ENCODE measurements around the gene PCNT.
"Not testable (repeated sequence)": the region's sequence is repeated elsewhere in the genome, so short reads cannot be mapped to it uniquely, and the experiment has no call there.

PCNT gene

DNA sequence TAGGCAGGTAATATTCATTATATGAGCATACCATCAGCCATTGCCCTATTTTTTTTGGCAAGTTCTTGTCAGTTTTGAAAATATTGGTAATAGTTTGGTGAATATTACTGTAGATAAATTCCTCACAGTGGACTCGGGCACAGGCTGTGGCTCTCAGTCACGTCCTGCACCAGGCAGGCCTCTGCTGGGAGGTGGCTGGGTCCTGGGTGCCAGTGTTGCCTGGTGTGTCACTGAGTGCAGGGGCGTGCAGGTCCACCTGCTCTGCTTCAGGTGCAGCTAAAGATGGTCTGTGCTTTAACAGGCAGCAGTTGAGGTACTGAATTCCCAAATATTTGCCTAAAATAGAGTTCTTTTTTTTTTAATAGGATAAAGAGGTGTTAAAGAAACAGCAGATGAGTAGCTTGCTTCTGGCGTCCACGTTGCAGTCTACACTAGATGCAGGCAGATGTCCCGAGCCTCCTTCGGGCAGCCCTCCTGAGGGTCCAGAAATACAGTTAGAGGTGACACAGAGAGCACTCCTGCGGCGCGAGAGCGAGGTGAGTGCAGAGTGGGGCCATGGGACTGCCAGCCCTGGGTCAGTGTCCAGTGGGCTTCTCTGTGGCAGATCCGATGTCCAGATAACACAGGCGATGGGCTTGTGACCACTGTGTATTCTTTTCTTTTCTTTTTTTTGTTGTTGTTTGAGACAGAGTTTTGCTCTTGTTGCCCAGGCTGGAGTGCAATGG is 77.4 kb downstream of the PCNT start:
- Histone ChIP-seq H3K9me3 (ENCODE audit: control insufficient read depth in 1 of 2, low read length in 2 of 2) (no peaks in the 10 kb centered on the region), H3K4me1 (ENCODE audit: control insufficient read depth in 1 of 2, insufficient read depth in 2 of 2, low read length in 2 of 2) (no peaks in the 10 kb centered on the region), H3K4me3 (ENCODE audit: low read depth in 1 of 2, low read length in 2 of 2) (no peak overlapping the region), H3K27ac (ENCODE audit: low read length) (no peak overlapping the region), H3K27me3 (ENCODE audit: low read depth, low read length) (no peaks in the 10 kb centered on the region), H3K36me3 (ENCODE audit: control insufficient read depth in 1 of 2, insufficient read depth in 2 of 2, low read length in 2 of 2) (peaks cover 10 to 58% of the 10 kb centered on the region in 2 donors)

DNA sequence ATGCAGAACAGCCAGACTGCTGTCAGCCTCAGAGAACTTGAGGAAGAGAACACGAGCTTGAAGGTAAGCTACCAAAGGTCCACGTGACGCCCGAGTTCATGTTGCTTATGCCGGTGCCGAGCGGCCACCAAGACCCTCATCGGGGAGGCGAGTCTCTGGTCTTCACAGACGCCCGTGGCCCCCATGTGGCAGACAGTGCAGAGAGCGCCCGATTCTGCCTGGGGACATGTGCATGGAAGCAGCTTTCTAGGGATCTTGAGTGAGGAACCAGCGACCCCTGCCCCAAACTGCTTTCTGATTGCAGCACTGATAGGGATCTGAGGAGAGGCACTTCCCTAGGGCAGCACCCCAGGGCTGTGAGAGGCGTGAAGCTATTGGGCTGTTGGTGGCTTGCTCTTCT is 78.5 kb downstream of the PCNT start:
- H3K27ac ChIP-seq (ENCODE audit: low read length), result no peak overlapping the region
- H3K9me3 ChIP-seq (ENCODE audit: control insufficient read depth in 1 of 2, low read length in 2 of 2), result no peaks in the 10 kb centered on the region
- H3K27me3 ChIP-seq (ENCODE audit: low read depth, low read length), result no peaks in the 10 kb centered on the region
- H3K4me1 ChIP-seq (ENCODE audit: control insufficient read depth in 1 of 2, insufficient read depth in 2 of 2, low read length in 2 of 2), result no peaks in the 10 kb centered on the region
- no peak overlapping the region for H3K4me3 ChIP-seq (ENCODE audit: low read depth in 1 of 2, low read length in 2 of 2)
- peaks cover 10 to 54% of the 10 kb centered on the region in 2 donors for H3K36me3 ChIP-seq (ENCODE audit: control insufficient read depth in 1 of 2, insufficient read depth in 2 of 2, low read length in 2 of 2)

DNA sequence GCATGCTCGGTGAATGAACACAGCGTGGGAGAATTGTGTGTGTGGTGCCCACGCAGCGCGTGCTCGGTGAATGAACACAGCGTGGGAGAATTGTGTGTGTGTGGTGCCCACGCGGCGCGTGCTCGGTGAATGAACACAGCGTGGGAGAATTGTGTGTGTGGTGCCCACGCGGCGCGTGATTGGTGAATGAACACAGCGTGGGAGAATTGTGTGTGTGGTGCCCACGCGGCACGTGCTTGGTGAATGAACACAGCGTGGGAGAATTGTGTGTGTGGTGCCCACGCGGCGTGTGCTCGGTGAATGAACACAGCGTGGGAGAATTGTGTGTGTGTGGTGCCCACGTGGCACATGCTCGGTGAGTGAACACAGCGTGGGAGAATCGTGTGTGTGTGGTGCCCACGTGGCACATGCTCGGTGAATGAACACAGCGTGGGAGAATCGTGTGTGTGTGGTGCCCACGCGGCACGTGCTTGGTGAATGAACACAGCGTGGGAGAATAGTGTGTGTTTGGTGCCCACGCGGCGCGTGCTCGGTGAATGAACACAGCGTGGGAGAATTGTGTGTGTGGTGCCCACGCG is 79.4 kb downstream of the PCNT start:
- H3K4me1 ChIP-seq (ENCODE audit: control insufficient read depth in 1 of 2, insufficient read depth in 2 of 2, low read length in 2 of 2); H3K27ac ChIP-seq (ENCODE audit: low read length); H3K9me3 ChIP-seq (ENCODE audit: control insufficient read depth in 1 of 2, low read length in 2 of 2); H3K27me3 ChIP-seq (ENCODE audit: low read depth, low read length); H3K4me3 ChIP-seq (ENCODE audit: low read depth in 1 of 2, low read length in 2 of 2): not testable (repeated sequence)
- H3K36me3 ChIP-seq (ENCODE audit: control insufficient read depth in 1 of 2, insufficient read depth in 2 of 2, low read length in 2 of 2), result peaks cover 10 to 45% of the 10 kb centered on the region in 2 donors

DNA sequence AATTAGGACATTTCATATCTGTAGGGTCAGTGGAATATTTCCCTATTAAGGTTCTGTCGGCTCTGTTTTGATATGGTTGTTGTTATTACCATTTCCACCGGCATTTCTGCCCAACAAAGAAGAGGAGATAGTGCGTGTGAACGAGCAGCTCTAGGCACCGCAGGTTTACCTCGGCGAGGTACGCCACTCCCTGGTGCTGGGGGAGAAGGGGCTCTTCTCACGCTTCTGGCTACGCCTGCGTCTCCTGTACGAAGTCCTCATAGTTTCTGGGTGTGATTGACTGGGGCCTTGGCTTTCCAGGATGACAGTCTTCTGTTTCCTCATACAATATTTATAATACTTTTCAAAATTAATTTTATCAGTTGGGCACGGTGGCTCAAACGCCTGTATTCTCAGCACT is 80.3 kb downstream of the PCNT start:
- H3K9me3 ChIP-seq (ENCODE audit: control insufficient read depth in 1 of 2, low read length in 2 of 2), result no peaks in the 10 kb centered on the region
- H3K27me3 ChIP-seq (ENCODE audit: low read depth, low read length), result no peaks in the 10 kb centered on the region
- H3K4me1 ChIP-seq (ENCODE audit: control insufficient read depth in 1 of 2, insufficient read depth in 2 of 2, low read length in 2 of 2), result no peaks in the 10 kb centered on the region
- H3K27ac ChIP-seq (ENCODE audit: low read length), result no peak overlapping the region
- H3K4me3 ChIP-seq (ENCODE audit: low read depth in 1 of 2, low read length in 2 of 2), result no peak overlapping the region
- H3K36me3 ChIP-seq (ENCODE audit: control insufficient read depth in 1 of 2, insufficient read depth in 2 of 2, low read length in 2 of 2), result peaks cover 10 to 37% of the 10 kb centered on the region in 2 donors

DNA sequence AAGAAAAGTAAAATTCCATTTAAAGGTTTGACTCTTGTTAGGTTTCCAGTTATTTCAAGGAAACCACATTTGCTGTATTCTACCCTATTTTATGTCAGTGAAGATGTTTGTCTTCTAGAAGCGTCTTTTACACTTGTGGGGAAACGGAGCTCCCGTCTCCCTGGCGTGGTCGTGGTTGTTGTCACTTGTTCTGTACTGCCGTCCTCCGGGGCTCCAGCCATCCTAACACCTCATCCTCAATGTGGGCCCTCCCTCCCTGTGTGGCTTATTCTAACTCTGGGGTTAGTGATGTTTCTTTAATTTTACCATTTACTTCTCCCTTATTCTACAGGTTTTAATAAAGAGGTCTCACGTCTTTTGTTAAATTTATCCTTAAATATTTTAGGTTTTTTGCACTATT is 82.0 kb downstream of the PCNT start:
- Histone ChIP-seq H3K27me3 (ENCODE audit: low read depth, low read length) (no peaks in the 10 kb centered on the region), H3K36me3 (ENCODE audit: control insufficient read depth in 1 of 2, insufficient read depth in 2 of 2, low read length in 2 of 2) (peaks cover 10 to 29% of the 10 kb centered on the region in 2 donors), H3K4me3 (ENCODE audit: low read depth in 1 of 2, low read length in 2 of 2) (no peak overlapping the region), H3K9me3 (ENCODE audit: control insufficient read depth in 1 of 2, low read length in 2 of 2) (no peaks in the 10 kb centered on the region), H3K4me1 (ENCODE audit: control insufficient read depth in 1 of 2, insufficient read depth in 2 of 2, low read length in 2 of 2) (no peaks in the 10 kb centered on the region), H3K27ac (ENCODE audit: low read length) (no peak overlapping the region)

DNA sequence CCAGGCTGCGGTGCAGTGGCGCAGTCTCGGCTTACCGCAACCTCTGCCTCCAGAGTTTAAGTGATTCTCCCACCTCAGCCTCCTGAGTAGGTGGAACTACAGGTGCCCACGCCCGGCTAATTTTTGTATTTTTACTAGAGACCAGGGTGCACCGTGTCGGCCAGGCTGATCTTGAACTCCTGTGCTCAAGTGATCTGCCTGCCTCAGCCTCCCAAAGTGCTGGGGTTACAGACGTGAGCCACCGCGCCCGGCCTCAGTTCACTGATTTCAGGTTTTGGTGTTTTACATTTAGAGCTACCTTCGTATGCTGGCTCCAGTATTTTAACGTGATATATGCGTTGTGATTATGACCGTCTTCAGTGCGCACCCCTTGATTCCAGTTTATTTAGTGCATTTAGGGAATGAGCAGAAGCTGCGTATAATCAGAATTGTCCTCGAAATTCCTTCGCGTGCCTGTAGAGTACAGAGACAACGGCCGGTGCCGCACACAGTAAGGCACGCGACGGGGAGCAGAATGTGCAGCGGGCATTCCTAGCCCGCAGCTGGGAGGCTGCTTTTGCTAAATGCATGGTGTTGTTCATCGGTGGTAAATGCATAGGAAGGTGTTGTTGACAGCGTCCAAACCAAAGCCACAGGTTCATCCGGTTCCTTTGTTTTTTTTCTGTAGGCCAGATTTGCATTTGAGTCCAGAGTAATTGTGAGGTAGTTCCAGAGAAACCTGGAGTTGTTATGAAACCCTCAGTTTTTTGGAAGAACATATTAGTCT is 85.9 kb downstream of the PCNT start:
- H3K9me3 ChIP-seq (ENCODE audit: control insufficient read depth in 1 of 2, low read length in 2 of 2), result no peaks in the 10 kb centered on the region
- H3K36me3 ChIP-seq (ENCODE audit: control insufficient read depth in 1 of 2, insufficient read depth in 2 of 2, low read length in 2 of 2), result peaks cover 0 to 32% of the 10 kb centered on the region in 2 donors
- H3K4me1 ChIP-seq (ENCODE audit: control insufficient read depth in 1 of 2, insufficient read depth in 2 of 2, low read length in 2 of 2), result no peaks in the 10 kb centered on the region
- H3K4me3 ChIP-seq (ENCODE audit: low read depth in 1 of 2, low read length in 2 of 2), result no peak overlapping the region
- H3K27ac ChIP-seq (ENCODE audit: low read length), result no peak overlapping the region
- H3K27me3 ChIP-seq (ENCODE audit: low read depth, low read length), result no peaks in the 10 kb centered on the region

DNA sequence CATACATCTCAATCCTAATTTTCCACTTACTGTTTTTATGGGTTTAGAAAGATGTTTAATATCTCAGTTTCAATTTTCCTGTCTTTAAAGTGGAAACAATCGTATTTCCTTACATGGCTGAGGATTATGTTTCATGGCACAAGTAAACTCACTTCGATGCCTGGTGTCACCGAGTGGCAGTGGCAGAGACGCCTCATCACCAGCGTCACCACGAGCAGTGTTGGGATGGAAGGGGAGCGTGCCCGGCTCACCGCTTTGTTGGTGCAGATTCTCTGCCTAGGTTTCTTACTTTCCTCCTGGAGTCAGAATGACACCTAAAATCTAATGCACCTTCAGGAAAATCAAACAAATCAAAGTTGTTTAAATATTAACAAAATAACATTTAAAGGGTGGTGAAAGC is 86.6 kb downstream of the PCNT start:
- no peaks in the 10 kb centered on the region for H3K4me1 ChIP-seq (ENCODE audit: control insufficient read depth in 1 of 2, insufficient read depth in 2 of 2, low read length in 2 of 2)
- H3K27ac ChIP-seq (ENCODE audit: low read length), result no peak overlapping the region
- no peaks in the 10 kb centered on the region for H3K9me3 ChIP-seq (ENCODE audit: control insufficient read depth in 1 of 2, low read length in 2 of 2)
- no peaks in the 10 kb centered on the region for H3K27me3 ChIP-seq (ENCODE audit: low read depth, low read length)
- H3K36me3 ChIP-seq (ENCODE audit: control insufficient read depth in 1 of 2, insufficient read depth in 2 of 2, low read length in 2 of 2), result peaks cover 0 to 32% of the 10 kb centered on the region in 2 donors
- H3K4me3 ChIP-seq (ENCODE audit: low read depth in 1 of 2, low read length in 2 of 2), result no peak overlapping the region

DNA sequence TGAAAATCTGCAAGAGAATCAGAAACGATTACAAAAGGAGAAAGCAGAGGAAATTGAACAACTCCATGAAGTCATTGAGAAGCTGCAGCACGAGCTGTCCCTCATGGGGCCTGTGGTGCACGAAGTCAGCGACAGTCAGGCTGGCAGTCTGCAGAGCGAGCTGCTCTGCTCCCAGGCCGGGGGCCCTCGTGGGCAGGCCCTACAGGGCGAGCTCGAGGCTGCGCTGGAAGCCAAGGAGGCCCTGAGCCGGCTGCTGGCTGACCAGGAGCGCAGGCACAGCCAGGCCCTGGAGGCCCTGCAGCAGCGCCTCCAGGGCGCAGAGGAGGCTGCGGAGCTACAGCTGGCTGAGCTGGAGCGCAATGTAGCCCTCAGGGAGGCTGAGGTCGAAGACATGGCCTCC is 87.3 kb downstream of the PCNT start:
- Histone ChIP-seq H3K27ac (ENCODE audit: low read length) (no peak overlapping the region), H3K4me1 (ENCODE audit: control insufficient read depth in 1 of 2, insufficient read depth in 2 of 2, low read length in 2 of 2) (no peaks in the 10 kb centered on the region), H3K4me3 (ENCODE audit: low read depth in 1 of 2, low read length in 2 of 2) (no peak overlapping the region), H3K9me3 (ENCODE audit: control insufficient read depth in 1 of 2, low read length in 2 of 2) (no peaks in the 10 kb centered on the region), H3K27me3 (ENCODE audit: low read depth, low read length) (no peaks in the 10 kb centered on the region), H3K36me3 (ENCODE audit: control insufficient read depth in 1 of 2, insufficient read depth in 2 of 2, low read length in 2 of 2) (peaks cover 0 to 39% of the 10 kb centered on the region in 2 donors)

DNA sequence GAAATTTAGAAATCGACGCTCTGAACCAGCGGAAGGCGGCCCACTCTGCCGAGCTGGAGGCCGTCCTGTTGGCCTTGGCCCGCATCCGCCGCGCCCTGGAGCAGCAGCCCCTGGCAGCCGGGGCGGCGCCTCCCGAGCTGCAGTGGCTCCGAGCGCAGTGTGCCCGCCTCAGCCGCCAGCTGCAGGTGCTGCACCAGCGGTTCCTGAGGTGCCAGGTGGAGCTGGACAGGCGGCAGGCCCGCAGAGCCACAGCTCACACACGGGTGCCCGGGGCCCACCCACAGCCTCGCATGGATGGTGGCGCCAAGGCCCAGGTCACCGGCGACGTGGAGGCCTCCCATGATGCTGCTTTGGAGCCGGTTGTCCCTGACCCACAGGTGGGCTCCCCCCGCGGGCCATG is 87.7 kb downstream of the PCNT start:
- peaks cover 0 to 43% of the 10 kb centered on the region in 2 donors for H3K36me3 ChIP-seq (ENCODE audit: control insufficient read depth in 1 of 2, insufficient read depth in 2 of 2, low read length in 2 of 2)
- no peak overlapping the region for H3K27ac ChIP-seq (ENCODE audit: low read length)
- H3K4me1 ChIP-seq (ENCODE audit: control insufficient read depth in 1 of 2, insufficient read depth in 2 of 2, low read length in 2 of 2), result no peaks in the 10 kb centered on the region
- H3K9me3 ChIP-seq (ENCODE audit: control insufficient read depth in 1 of 2, low read length in 2 of 2), result no peaks in the 10 kb centered on the region
- no peak overlapping the region for H3K4me3 ChIP-seq (ENCODE audit: low read depth in 1 of 2, low read length in 2 of 2)
- H3K27me3 ChIP-seq (ENCODE audit: low read depth, low read length), result no peaks in the 10 kb centered on the region

DNA sequence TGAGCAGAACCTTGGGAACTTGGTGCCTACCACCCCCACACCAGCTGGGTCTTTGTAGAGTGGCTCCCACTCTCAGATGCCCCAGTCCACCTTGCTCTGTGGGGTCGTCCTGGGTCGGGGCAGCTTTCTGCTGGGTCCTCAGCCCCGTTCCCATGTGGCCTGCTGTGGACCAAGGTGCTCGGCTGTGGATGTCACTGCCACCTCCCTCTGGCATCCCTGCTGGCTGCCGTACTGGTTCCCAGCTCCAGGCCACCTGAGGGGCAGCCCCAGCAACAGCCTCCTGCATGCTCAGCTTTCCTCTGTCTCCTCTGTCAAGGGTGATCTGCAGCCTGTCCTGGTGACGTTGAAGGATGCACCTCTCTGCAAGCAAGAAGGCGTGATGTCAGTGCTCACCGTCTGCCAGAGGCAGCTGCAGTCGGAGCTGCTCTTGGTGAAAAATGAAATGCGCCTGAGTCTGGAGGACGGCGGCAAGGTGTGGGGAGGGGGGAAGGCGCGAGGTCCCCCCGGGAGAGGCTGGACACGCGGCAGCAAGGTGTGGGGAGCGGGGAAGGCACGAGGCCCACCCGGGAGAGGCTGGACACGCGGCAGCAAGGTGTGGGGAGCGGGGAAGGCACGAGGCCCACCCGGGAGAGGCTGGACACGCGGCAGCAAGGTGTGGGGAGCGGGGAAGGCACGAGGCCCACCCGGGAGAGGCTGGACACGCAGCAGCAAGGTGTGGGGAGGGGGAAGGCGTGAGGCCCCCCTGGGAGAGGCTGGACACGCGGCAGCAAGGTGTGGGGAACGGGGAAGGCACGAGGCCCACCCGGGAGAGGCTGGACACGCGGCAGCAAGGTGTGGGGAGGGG is 88.8 kb downstream of the PCNT start:
- H3K27me3 ChIP-seq (ENCODE audit: low read depth, low read length), result no peaks in the 10 kb centered on the region
- H3K36me3 ChIP-seq (ENCODE audit: control insufficient read depth in 1 of 2, insufficient read depth in 2 of 2, low read length in 2 of 2), result peaks cover 0 to 51% of the 10 kb centered on the region in 2 donors
- no peak overlapping the region for H3K27ac ChIP-seq (ENCODE audit: low read length)
- no peak overlapping the region for H3K4me3 ChIP-seq (ENCODE audit: low read depth in 1 of 2, low read length in 2 of 2)
- H3K4me1 ChIP-seq (ENCODE audit: control insufficient read depth in 1 of 2, insufficient read depth in 2 of 2, low read length in 2 of 2), result no peaks in the 10 kb centered on the region
- no peaks in the 10 kb centered on the region for H3K9me3 ChIP-seq (ENCODE audit: control insufficient read depth in 1 of 2, low read length in 2 of 2)

DNA sequence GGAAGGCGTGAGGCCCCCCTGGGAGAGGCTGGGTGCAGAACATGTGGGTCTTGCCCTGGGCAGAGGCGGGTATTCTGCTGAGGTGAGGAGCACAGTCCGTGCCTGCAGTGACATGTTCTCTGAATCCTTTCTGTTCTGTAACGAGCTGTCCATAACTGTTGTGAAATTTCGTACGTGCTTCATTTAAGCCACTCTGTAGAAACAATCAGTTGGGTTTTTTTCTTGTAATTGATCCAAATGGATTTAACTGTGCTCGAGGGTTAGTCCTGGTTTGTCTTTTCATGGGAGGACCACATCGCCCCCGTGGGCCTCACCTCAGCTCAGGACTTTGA is 89.4 kb downstream of the PCNT start:
- Histone ChIP-seq H3K4me1 (ENCODE audit: control insufficient read depth in 1 of 2, insufficient read depth in 2 of 2, low read length in 2 of 2) (no peaks in the 10 kb centered on the region), H3K27me3 (ENCODE audit: low read depth, low read length) (no peaks in the 10 kb centered on the region), H3K27ac (ENCODE audit: low read length) (no peak overlapping the region), H3K9me3 (ENCODE audit: control insufficient read depth in 1 of 2, low read length in 2 of 2) (no peaks in the 10 kb centered on the region), H3K4me3 (ENCODE audit: low read depth in 1 of 2, low read length in 2 of 2) (no peak overlapping the region), H3K36me3 (ENCODE audit: control insufficient read depth in 1 of 2, insufficient read depth in 2 of 2, low read length in 2 of 2) (peaks cover 4 to 56% of the 10 kb centered on the region in 2 donors)

Data from muscle layer of duodenum (tissue), 2 donors.